GM12873 (cell line): ENCODE data around the gene RXFP3.

Experiments
- TF ChIP-seq, protein P1 (sequence below): IDR thresholded peaks from 2 replicates; pipeline ENCODE4 v1.5.1; 2012; ENCODE audit warnings: low read depth, mild to moderate bottlenecking, moderate library complexity, low read length, control low read depth; ENCODE audit not compliant: insufficient read depth; ENCODE audit errors: missing control alignments

Gene RXFP3

DNA sequence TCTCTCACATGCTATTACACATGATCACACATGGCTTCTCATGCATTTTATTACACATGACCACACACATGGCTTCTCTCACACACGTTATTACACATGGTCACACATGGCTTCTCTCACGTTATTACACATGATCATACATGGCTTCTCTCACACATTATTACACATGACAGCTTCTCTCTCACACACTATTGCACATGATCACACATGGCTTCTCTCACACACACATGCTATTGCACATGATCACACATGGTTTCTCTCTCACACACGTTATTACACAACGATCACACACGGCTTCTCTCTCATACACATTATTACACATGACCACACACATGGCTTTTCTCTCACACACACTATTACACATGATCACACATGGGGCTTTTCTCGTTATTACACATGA is 49.3 kb downstream of the RXFP3 start:
- TF ChIP-seq, protein P1, sequence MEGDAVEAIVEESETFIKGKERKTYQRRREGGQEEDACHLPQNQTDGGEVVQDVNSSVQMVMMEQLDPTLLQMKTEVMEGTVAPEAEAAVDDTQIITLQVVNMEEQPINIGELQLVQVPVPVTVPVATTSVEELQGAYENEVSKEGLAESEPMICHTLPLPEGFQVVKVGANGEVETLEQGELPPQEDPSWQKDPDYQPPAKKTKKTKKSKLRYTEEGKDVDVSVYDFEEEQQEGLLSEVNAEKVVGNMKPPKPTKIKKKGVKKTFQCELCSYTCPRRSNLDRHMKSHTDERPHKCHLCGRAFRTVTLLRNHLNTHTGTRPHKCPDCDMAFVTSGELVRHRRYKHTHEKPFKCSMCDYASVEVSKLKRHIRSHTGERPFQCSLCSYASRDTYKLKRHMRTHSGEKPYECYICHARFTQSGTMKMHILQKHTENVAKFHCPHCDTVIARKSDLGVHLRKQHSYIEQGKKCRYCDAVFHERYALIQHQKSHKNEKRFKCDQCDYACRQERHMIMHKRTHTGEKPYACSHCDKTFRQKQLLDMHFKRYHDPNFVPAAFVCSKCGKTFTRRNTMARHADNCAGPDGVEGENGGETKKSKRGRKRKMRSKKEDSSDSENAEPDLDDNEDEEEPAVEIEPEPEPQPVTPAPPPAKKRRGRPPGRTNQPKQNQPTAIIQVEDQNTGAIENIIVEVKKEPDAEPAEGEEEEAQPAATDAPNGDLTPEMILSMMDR: no peak
